ENCODE data around the gene OR6C6. TPM values are rescaled to one million over a fixed set of nuclear protein-coding genes. Genes with fewer than 3 reads are reported as not detected.

The OR6C6 gene
- total RNA-seq, 1 experiment from 2014 or later: not detected

- no peaks in the 10 kb centered on the region for H3K23me2 ChIP-seq (ENCODE audit: insufficient read length, low read depth, low read length, poor library complexity, severe bottlenecking)
- H2BK20ac ChIP-seq (ENCODE audit: low read depth, low read length, poor library complexity, severe bottlenecking): no peak overlapping the region
- H4K8ac ChIP-seq (replicated peaks; ENCODE audit: insufficient read length, low read depth, low read length): no peak overlapping the region
- no peak overlapping the region for H3K56ac ChIP-seq (ENCODE audit: insufficient read length, low read depth, low read length)
- no peaks in the 10 kb centered on the region for H3K79me2 ChIP-seq (ENCODE audit: insufficient read depth, low read length)
- H3K14ac ChIP-seq (ENCODE audit: insufficient read depth, low read length): no peak overlapping the region
- no peak overlapping the region for H2AK5ac ChIP-seq (ENCODE audit: insufficient read length, low read length)
- H3T11ph ChIP-seq (ENCODE audit: low read length): no peak overlapping the region
- H3K9ac ChIP-seq (ENCODE audit: extremely low read depth, insufficient read length, low read length): no peak overlapping the region
- Mint-ChIP-seq H3K36me3 (ENCODE audit: insufficient read depth in 1 of 3, low read depth in 3 of 3) (no peaks in the 10 kb centered on the region), H3K9me3 (no peaks in the 10 kb centered on the region), H3K4me3 (no peak overlapping the region), H3K27me3 (ENCODE audit: low read depth) (no peaks in the 10 kb centered on the region), H3K27ac (no peak overlapping the region), H3K4me1 (no peaks in the 10 kb centered on the region)
- H2BK15ac ChIP-seq (ENCODE audit: low read depth, low read length): no peak overlapping the region
- H3K4ac ChIP-seq (ENCODE audit: low read depth, low read length): no peak overlapping the region
- H3K27me3 ChIP-seq (ENCODE audit: insufficient read depth, low read length): no peaks in the 10 kb centered on the region
- no peak overlapping the region for H3K23ac ChIP-seq (ENCODE audit: insufficient read length, low read depth, low read length)
- WGBS (ENCODE audit: extremely low coverage, insufficient read length, low lambda C conversion rate): no CpG with 5 or more reads among the region's 2 CpGs
- H3K18ac ChIP-seq (ENCODE audit: insufficient read length, low read depth, low read length): no peak overlapping the region
- H3K9me3 ChIP-seq (ENCODE audit: control insufficient read depth, low read depth, low read length): no peaks in the 10 kb centered on the region
- no peak overlapping the region for H2AFZ ChIP-seq (ENCODE audit: low read length)
- no peak overlapping the region for H3K4me2 ChIP-seq (ENCODE audit: insufficient read depth, insufficient read length, low read length)
- no peaks in the 10 kb centered on the region for H3K79me1 ChIP-seq (ENCODE audit: insufficient read depth, low read depth, low read length, poor library complexity, severe bottlenecking)
- no peak overlapping the region for H2BK5ac ChIP-seq (ENCODE audit: insufficient read length, low read length)
- H2BK12ac ChIP-seq (ENCODE audit: insufficient read length, low read depth, low read length): no peak overlapping the region
- DNase-seq: no peak
- no peak overlapping the region for H2BK120ac ChIP-seq (ENCODE audit: low read depth, low read length, poor library complexity, severe bottlenecking)
- H3K27ac ChIP-seq (ENCODE audit: insufficient read length, low read depth, low read length): no peak overlapping the region
- H4K91ac ChIP-seq (ENCODE audit: insufficient read length, low read depth, low read length): no peak overlapping the region
- TF ChIP-seq, protein P1, sequence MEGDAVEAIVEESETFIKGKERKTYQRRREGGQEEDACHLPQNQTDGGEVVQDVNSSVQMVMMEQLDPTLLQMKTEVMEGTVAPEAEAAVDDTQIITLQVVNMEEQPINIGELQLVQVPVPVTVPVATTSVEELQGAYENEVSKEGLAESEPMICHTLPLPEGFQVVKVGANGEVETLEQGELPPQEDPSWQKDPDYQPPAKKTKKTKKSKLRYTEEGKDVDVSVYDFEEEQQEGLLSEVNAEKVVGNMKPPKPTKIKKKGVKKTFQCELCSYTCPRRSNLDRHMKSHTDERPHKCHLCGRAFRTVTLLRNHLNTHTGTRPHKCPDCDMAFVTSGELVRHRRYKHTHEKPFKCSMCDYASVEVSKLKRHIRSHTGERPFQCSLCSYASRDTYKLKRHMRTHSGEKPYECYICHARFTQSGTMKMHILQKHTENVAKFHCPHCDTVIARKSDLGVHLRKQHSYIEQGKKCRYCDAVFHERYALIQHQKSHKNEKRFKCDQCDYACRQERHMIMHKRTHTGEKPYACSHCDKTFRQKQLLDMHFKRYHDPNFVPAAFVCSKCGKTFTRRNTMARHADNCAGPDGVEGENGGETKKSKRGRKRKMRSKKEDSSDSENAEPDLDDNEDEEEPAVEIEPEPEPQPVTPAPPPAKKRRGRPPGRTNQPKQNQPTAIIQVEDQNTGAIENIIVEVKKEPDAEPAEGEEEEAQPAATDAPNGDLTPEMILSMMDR (conservative IDR thresholded peaks at IDR 0.05): no peak
- H4K5ac ChIP-seq (ENCODE audit: insufficient read length, low read depth, low read length): no peak overlapping the region
- H4K20me1 ChIP-seq (ENCODE audit: control insufficient read depth, insufficient read depth, insufficient read length): no peaks in the 10 kb centered on the region
- H3K4me1 ChIP-seq (ENCODE audit: insufficient read depth, low read length): no peaks in the 10 kb centered on the region
Measured at GRCh38 chr12:55258303-55258702, 38.1 kb downstream of the OR6C6 start.
